COLO668 (cell line): Measurements from ENCODE around the gene IQCK.

Experiments
- DNase-seq: peaks from one replicate; lab custom pipeline; 2025; ENCODE audit not compliant: unreplicated experiment; lab: John Stamatoyannopoulos, UW

IQCK gene

GRCh38 chr16:19753815-19754643 lies 36.0 kb downstream of the IQCK start:
- DNase-seq: no peak

- DNase-seq: no peak
Observed at GRCh38 chr16:19754644-19755036, 36.6 kb downstream of the IQCK start.

GRCh38 chr16:19755268-19755667 lies 37.2 kb downstream of the IQCK start:
- no peak for DNase-seq

GRCh38 chr16:19757026-19757425 lies 39.0 kb downstream of the IQCK start:
- DNase-seq: no peak

- DNase-seq: no peak
Observed at GRCh38 chr16:19757762-19758595, 39.9 kb downstream of the IQCK start.

GRCh38 chr16:19760356-19761060 lies 42.4 kb downstream of the IQCK start:
- no peak for DNase-seq

GRCh38 chr16:19765860-19766553 lies 47.9 kb downstream of the IQCK start:
- no peak for DNase-seq

- DNase-seq: no peak
Observed at GRCh38 chr16:19766554-19766884, 48.4 kb downstream of the IQCK start.

GRCh38 chr16:19766988-19767387 lies 48.9 kb downstream of the IQCK start:
- no peak for DNase-seq

- no peak for DNase-seq
Observed at GRCh38 chr16:19767497-19767896, 49.4 kb downstream of the IQCK start.

- DNase-seq: no peak
Observed at GRCh38 chr16:19769239-19769638, 51.2 kb downstream of the IQCK start.

GRCh38 chr16:19771040-19771439 lies 53.0 kb downstream of the IQCK start:
- no peak for DNase-seq

GRCh38 chr16:19771796-19772195 lies 53.7 kb downstream of the IQCK start:
- DNase-seq: no peak

GRCh38 chr16:19774024-19774423 lies 56.0 kb downstream of the IQCK start:
- no peak for DNase-seq

- DNase-seq: no peak
Observed at GRCh38 chr16:19776147-19776546, 58.1 kb downstream of the IQCK start.

- DNase-seq: no peak
Observed at GRCh38 chr16:19776565-19776964, 58.5 kb downstream of the IQCK start.

- DNase-seq: no peak
Observed at GRCh38 chr16:19780321-19780720, 62.2 kb downstream of the IQCK start.

- no peak for DNase-seq
Observed at GRCh38 chr16:19781226-19781625, 63.2 kb downstream of the IQCK start.

GRCh38 chr16:19783363-19784182 lies 65.5 kb downstream of the IQCK start:
- no peak for DNase-seq

- DNase-seq: no peak
Observed at GRCh38 chr16:19784183-19784736, 66.2 kb downstream of the IQCK start.
